ENCODE data around the gene BTBD9.

The BTBD9 gene

DNA sequence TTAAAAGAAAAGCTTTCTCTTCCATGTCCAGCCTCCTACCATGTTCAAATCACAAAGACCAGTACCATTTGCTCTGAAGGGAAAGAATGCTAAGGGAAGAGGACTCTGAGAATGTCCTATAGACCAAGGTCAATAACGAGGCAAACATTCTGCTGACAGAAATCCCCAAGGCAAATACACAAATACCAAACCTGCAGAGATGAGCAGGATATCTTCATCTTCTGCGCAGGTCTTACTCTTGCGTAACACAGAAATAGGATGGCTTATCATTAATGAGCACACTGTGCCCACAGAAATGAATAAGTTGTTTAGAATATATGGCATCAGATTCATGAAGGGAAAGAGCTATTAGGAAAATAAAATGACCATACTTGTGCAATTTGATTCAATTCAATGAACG, 137.3 kb downstream of the BTBD9 start:
- DNase-seq (ENCODE audit: low read depth): no peak
- no peak for TF ChIP-seq CTCF (IDR thresholded peaks at IDR 0.05; ENCODE audit: insufficient read depth, low read depth, low read length, missing control alignments)
- H3K4me3 ChIP-seq (ENCODE audit: low read length): no peak overlapping the region

DNA sequence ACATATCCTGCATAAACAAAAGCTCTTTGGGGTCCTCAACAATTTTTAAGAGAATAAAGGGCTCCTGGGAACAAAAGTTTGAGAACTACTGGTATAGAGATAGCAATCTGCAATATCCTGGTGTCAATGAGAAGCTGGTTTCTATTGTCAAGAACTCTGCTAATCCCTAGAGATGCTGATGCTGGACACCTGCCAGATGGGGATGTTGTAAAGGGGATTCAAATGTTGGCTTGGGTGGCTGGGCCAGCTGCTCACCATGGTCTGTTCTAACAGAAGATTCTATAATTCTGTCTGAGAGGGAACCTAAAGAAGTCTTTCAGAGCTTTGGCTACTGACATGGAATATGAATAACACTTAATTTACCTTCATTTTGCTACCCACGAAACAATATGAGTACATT, 137.8 kb downstream of the BTBD9 start:
- no peak for TF ChIP-seq CTCF (IDR thresholded peaks at IDR 0.05; ENCODE audit: insufficient read depth, low read depth, low read length, missing control alignments)
- DNase-seq (ENCODE audit: low read depth): no peak
- no peak overlapping the region for H3K4me3 ChIP-seq (ENCODE audit: low read length)

DNA sequence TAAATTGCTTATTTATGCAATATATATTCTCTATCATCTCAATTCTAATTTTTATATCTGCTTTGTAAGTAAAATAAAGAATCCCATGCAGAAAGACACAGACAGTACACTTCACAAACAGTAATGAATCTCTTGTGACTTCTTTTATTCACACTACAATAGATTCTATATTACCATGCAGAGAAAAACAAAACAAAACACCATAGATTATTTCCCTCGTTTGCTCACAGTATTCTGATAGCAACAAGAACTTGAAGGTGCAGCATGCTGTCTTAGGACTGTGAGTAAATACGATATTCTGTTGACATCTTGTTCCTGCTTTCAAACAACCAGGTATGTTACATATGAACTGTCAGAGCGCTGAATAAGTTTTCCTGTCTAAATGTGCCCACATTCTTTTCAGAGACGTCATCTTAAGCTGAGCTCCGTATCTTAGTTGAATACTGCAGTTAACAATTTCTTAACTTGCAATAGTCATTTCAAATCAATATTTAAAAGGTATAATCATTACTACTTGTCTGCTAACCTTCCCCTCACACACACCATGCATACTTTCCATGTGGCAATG, 140.1 kb downstream of the BTBD9 start:
- no peak for TF ChIP-seq CTCF (IDR thresholded peaks at IDR 0.05; ENCODE audit: insufficient read depth, low read depth, low read length, missing control alignments)
- peak; percentile 75 for DNase-seq (ENCODE audit: low read depth)
- no peak overlapping the region for H3K4me3 ChIP-seq (ENCODE audit: low read length)

DNA sequence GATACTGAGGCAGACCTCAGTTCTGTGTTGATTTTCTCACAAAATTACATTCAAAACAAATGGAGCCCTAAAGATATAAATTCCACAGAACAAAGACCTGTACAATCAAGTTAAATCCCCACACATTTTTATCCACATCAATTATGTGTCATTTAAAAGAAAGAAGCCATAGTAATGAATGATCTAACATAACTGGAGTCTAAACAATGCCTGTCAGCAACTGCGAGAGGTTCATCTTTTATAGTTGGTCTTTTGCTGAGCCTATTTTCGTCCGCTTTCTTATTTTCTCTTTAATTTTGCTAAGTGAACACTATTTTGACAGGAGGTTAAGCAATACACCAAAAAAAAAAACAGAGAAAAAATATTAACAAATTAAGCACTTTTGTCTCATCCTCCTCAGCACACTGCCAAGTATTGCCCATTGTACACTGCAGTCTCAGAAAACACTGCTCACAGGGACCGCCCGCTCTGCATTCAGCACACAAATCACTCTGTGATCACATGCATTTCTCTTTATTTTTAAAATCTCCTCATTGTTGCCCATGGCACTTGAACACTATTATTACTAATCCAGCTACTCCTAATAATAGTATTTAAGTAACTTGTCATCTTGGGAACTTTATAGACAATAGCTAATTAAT, 140.8 kb downstream of the BTBD9 start:
- no peak for DNase-seq (ENCODE audit: low read depth)

GRCh38 chr6:38498085-38498484, 141.6 kb downstream of the BTBD9 start:
- H3K4me3 ChIP-seq (ENCODE audit: low read length): no peak overlapping the region
- peak; percentile 41 for DNase-seq (ENCODE audit: low read depth)
- TF ChIP-seq CTCF (IDR thresholded peaks at IDR 0.05; ENCODE audit: insufficient read depth, low read depth, low read length, missing control alignments): no peak

More for the DNA sequence above, 140.8 kb downstream of the BTBD9 start:
- no peak for TF ChIP-seq CTCF (IDR thresholded peaks at IDR 0.05; ENCODE audit: insufficient read depth, low read depth, low read length, missing control alignments)
- no peak overlapping the region for H3K4me3 ChIP-seq (ENCODE audit: low read length)

- no peak for DNase-seq (ENCODE audit: low read depth)
- no peak overlapping the region for H3K4me3 ChIP-seq (ENCODE audit: low read length)
- no peak for TF ChIP-seq CTCF (IDR thresholded peaks at IDR 0.05; ENCODE audit: insufficient read depth, low read depth, low read length, missing control alignments)
Measured at GRCh38 chr6:38497546-38497945, 142.2 kb downstream of the BTBD9 start.
